HG03460 (cell line): ENCODE data around the gene C16orf78.

Source experiments
- ATAC-seq: cut with Tn5 transposase; IDR thresholded peaks from one replicate; pipeline ENCODE4 v1.9.1; 2021; ENCODE audit not compliant: unreplicated experiment

C16orf78 gene

GRCh38 chr16:49428808-49429207 lies 55.2 kb downstream of the C16orf78 start:
- ATAC-seq: no peak

- ATAC-seq: no peak
Observed at GRCh38 chr16:49431040-49431439, 57.4 kb downstream of the C16orf78 start.

GRCh38 chr16:49431591-49432290 lies 58.1 kb downstream of the C16orf78 start:
- ATAC-seq: no peak

GRCh38 chr16:49434733-49435132 lies 61.1 kb downstream of the C16orf78 start:
- no peak for ATAC-seq

DNA sequence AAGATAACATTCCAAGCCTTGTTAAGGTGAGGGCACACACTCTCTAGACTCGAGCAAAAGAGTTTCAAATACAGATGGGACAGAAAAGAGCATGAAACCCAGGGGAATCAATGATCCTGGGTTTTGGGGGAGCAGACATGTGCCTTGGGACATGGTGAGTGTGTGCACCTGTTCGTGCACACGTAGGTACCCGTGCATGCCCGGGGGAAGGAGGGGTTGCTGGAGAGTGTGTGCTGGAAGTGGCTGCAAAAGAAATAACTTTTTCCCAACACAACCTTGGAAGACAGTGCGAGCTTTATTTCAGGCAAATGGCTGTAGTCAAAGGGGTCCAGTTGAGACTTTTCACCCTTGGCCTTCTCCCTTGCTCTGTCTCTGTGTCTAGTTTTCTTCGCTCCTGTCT lies 62.6 kb downstream of the C16orf78 start:
- ATAC-seq: no peak

- ATAC-seq: no peak
Observed at GRCh38 chr16:49437344-49437743, 63.7 kb downstream of the C16orf78 start.

DNA sequence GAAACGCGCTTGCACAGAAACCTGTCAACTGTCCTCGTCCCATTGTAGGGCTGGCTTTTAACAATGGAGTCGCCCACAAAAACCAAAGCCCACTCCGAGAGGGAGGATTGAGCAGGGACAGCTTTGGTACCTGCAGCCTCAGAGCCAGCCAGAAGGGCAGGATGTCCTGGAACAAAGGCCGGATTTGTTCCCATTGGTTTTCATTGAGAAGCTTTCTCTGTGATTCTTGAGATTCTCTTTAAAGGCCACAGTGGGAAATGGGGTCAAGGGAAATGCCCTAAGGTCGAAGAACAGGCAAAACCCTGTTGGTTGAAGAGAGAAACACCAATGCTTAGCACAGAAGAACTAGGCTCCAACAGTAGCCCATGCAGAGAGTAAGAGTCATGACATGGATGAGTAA lies 65.4 kb downstream of the C16orf78 start:
- ATAC-seq: no peak

DNA sequence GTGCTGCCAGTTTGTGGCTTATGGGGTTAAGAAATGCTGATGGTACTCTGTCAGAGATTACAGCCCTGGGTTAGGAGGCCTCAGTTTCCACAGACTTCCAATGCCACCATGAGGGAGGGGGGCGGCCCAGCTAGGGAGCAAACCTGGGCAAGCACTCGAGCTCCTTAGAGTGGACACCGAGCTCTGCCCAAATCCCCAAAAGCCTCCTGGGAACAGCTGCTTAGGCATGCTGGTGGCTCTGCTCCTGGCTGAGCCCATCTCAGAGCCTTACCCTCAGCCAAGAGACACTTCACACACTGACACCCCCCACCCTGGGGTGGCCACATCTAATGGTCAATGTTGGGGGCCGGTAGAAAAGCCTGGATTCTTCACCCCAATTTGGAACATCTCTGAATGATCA lies 66.1 kb downstream of the C16orf78 start:
- ATAC-seq: no peak

GRCh38 chr16:49440156-49441065 lies 66.8 kb downstream of the C16orf78 start:
- ATAC-seq: no peak

GRCh38 chr16:49441366-49441780 lies 67.8 kb downstream of the C16orf78 start:
- peak; percentile 95 for ATAC-seq

GRCh38 chr16:49442805-49443204 lies 69.2 kb downstream of the C16orf78 start:
- ATAC-seq: no peak

GRCh38 chr16:49443576-49443975 lies 70.0 kb downstream of the C16orf78 start:
- no peak for ATAC-seq

GRCh38 chr16:49446805-49447204 lies 73.2 kb downstream of the C16orf78 start:
- no peak for ATAC-seq
